Activated T-helper 17 cell treated with anti-CD3 and anti-CD28 coated beads, Interleukin-2, amount 50 U/mL, for 72 hours (primary cell): ENCODE measurements around the gene CHST1. TPM values are rescaled to one million over a fixed set of nuclear protein-coding genes. Genes with fewer than 3 reads are reported as not detected.

Experiments used
- total RNA-seq, 2 donors: library from RNA; stranded (reverse); gene quantifications; one replicate each; pipeline ENCODE4 v1.2.3, GENCODE V29; 2022

Gene CHST1
- total RNA-seq, 2 donors from 2014 or later: not detected

Other genes starting within 250 kb of the CHST1 start
- gene SLC35C1, start 139.5 kb upstream of the CHST1 start, total RNA-seq: 10 to 100 TPM in 1 of 2 donors, 1 to 10 TPM in 1; 8.7 to 18.9 TPM
- gene CRY2, start 181.9 kb upstream of the CHST1 start, total RNA-seq: 10 to 100 TPM; 12.3 to 25.4 TPM
- under 1 TPM; 0.65 to 0.93 TPM for gene MAPK8IP1, start 220.0 kb upstream of the CHST1 start, total RNA-seq
- 1 to 10 TPM; 1.8 to 2.7 TPM for gene FREY1, start 241.6 kb upstream of the CHST1 start, total RNA-seq